GM12892 (cell line): ENCODE data around the gene OOSP1.

Experiments
- POLR2A ChIP-seq: IDR thresholded peaks from 2 replicates; pipeline ENCODE4 v1.6.1; 2011; ENCODE audit warnings: low read depth, low read length, control low read depth
- POLR2AphosphoS5 ChIP-seq: IDR thresholded peaks from 2 replicates; pipeline ENCODE4 v1.6.1; 2011; ENCODE audit warnings: low read depth, low read length, control low read depth
- TAF1 ChIP-seq: IDR thresholded peaks from 2 replicates; pipeline ENCODE4 v1.6.1; 2011; ENCODE audit warnings: low read depth, mild to moderate bottlenecking, control low read depth, low read length, borderline replicate concordance

DNA sequence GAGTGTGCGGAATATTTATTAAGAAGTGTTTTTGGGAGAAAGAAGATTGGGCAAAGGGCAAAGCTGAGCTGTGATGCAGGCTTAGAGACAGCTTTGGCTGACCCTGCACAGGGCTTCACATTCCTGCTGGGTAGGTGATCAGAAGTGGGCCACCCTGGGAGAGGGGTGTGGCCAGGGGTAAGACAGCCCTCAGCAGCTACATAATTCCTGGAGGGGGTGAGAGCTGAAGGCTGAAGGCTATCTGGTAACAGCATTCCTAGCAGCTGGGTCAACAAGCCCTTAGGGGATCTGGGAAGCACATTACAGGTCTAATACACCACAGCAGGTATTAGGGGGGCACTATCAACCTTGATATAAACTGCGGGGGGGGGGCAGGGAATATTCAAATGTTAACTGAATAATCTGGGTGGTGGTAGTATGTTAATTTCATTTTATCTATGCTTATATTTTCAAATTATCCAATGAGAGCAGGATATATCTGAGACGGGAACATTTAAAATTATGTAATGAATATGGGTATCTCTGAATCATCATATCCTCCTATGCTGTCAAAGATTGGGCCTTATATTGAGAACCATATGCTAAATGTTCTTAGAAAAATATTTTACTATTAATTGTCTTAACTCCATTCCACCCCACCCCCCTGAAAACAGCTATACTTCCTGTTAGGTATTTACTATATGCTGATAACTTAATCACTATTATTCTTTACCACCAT, 5.9 kb downstream of the OOSP1 start:
- TF ChIP-seq POLR2AphosphoS5 (no peak), POLR2A (no peak), TAF1 (no peak)
